ENCODE measurements around the gene MOB2.

Gene MOB2

GRCh38 chr11:1520663-1521267 is 34.2 kb upstream of the MOB2 start:
- DNase-seq = no peak
- peaks cover 5% of the 10 kb centered on the region for H3K27me3 Mint-ChIP-seq (ENCODE audit: low read depth, poor library complexity)
- H3K9me3 Mint-ChIP-seq = no peaks in the 10 kb centered on the region
- no peak for TF ChIP-seq CTCF (IDR thresholded peaks at IDR 0.05)
- no peak overlapping the region for H3K27ac Mint-ChIP-seq
- no peaks in the 10 kb centered on the region for H3K36me3 Mint-ChIP-seq (ENCODE audit: low read depth)
- H3K4me1 Mint-ChIP-seq = peaks cover 23% of the 10 kb centered on the region
- no peak overlapping the region for H3K4me3 Mint-ChIP-seq

- Mint-ChIP-seq H3K9me3 (no peaks in the 10 kb centered on the region), H3K36me3 (ENCODE audit: low read depth) (no peaks in the 10 kb centered on the region), H3K27me3 (ENCODE audit: low read depth, poor library complexity) (peaks cover 5% of the 10 kb centered on the region), H3K4me1 (peaks cover 23% of the 10 kb centered on the region), H3K4me3 (no peak overlapping the region), H3K27ac (no peak overlapping the region)
- no peak for TF ChIP-seq CTCF (IDR thresholded peaks at IDR 0.05)
- DNase-seq = no peak
These were observed 33.7 kb upstream of the MOB2 start for GRCh38 chr11:1520209-1520662.

- peaks cover 5% of the 10 kb centered on the region for H3K27me3 Mint-ChIP-seq (ENCODE audit: low read depth, poor library complexity)
- no peak for TF ChIP-seq CTCF (IDR thresholded peaks at IDR 0.05)
- H3K9me3 Mint-ChIP-seq = no peaks in the 10 kb centered on the region
- no peak overlapping the region for H3K4me3 Mint-ChIP-seq
- DNase-seq = no peak
- H3K4me1 Mint-ChIP-seq = peaks cover 28% of the 10 kb centered on the region
- H3K27ac Mint-ChIP-seq = no peak overlapping the region
- H3K36me3 Mint-ChIP-seq (ENCODE audit: low read depth) = no peaks in the 10 kb centered on the region
These were observed 32.7 kb upstream of the MOB2 start for GRCh38 chr11:1519028-1520010.

- H3K4me1 Mint-ChIP-seq = peaks cover 32% of the 10 kb centered on the region
- DNase-seq = no peak
- no peaks in the 10 kb centered on the region for H3K9me3 Mint-ChIP-seq
- no peak overlapping the region for H3K27ac Mint-ChIP-seq
- TF ChIP-seq CTCF (IDR thresholded peaks at IDR 0.05) = no peak
- H3K36me3 Mint-ChIP-seq (ENCODE audit: low read depth) = no peaks in the 10 kb centered on the region
- H3K27me3 Mint-ChIP-seq (ENCODE audit: low read depth, poor library complexity) = peaks cover 5% of the 10 kb centered on the region
- no peak overlapping the region for H3K4me3 Mint-ChIP-seq
These were observed 31.7 kb upstream of the MOB2 start for GRCh38 chr11:1518301-1518700.

GRCh38 chr11:1517117-1518005 is 30.8 kb upstream of the MOB2 start:
- H3K4me3 Mint-ChIP-seq = no peak overlapping the region
- no peaks in the 10 kb centered on the region for H3K9me3 Mint-ChIP-seq
- no peaks in the 10 kb centered on the region for H3K36me3 Mint-ChIP-seq (ENCODE audit: low read depth)
- no peak for TF ChIP-seq CTCF (IDR thresholded peaks at IDR 0.05)
- peaks cover 34% of the 10 kb centered on the region for H3K4me1 Mint-ChIP-seq
- H3K27me3 Mint-ChIP-seq (ENCODE audit: low read depth, poor library complexity) = peaks cover 5% of the 10 kb centered on the region
- H3K27ac Mint-ChIP-seq = peak overlapping the region; percentile 60
- no peak for DNase-seq
